Endothelial cell of umbilical vein (primary cell): Measurements from ENCODE around the gene RNF157. TPM values are rescaled to one million over a fixed set of nuclear protein-coding genes. Genes with fewer than 3 reads are reported as not detected.

Experiments used
- BruUV-seq: library from RNA; stranded (reverse); fragments of 400-500 nt; replicated peaks from 2 replicates; lab custom pipeline; 2021; lab: Mats Ljungman, UMichigan
- CTCF ChIA-PET: fragments of 300-600, 350-600 bp; sonication (Branson Sonifier 250); formaldehyde crosslinking; loops from one replicate; lab custom pipeline; 2021; ENCODE audit warnings: antibody characterized with exemption, inconsistent platforms; lab: Charles Lee
- POLR2A ChIA-PET: fragments of 300-600, 350-600 bp; sonication (Branson Sonifier 250); formaldehyde crosslinking; loops from one replicate; lab custom pipeline; 2021; ENCODE audit warnings: antibody characterized with exemption, inconsistent platforms; lab: Charles Lee
- DNase-seq: peaks from one replicate; pipeline ENCODE4 v3.0.0-alpha.2; 2011; ENCODE audit warnings: low read depth, low spot score
- FAIRE-seq: peaks from 2 replicates; lab custom pipeline; 2011; peaks lifted over from hg19 to GRCh38; lab: Jason Lieb, UNC
- H2AFZ ChIP-seq: 2 replicates; pipeline ENCODE4 v1.6.0; 2012; ENCODE audit warnings: low read depth, low read length, control low read depth, inconsistent platforms
- H3K27ac ChIP-seq: 2 replicates; pipeline ENCODE4 v1.5.1; 2011; ENCODE audit warnings: low read depth, mild to moderate bottlenecking, control low read depth, low read length, moderate library complexity; ENCODE audit not compliant: insufficient read depth
- H3K27me3 ChIP-seq, 2 experiments: 2 replicates each; pipeline versions ENCODE4 v1.6.0 to v1.6.1; 2011; ENCODE audit warnings: low read length in 2 of 2, mixed read lengths in 1 of 2; ENCODE audit not compliant: control insufficient read depth in 2 of 2, insufficient read depth in 2 of 2
- H3K36me3 ChIP-seq, 2 experiments: 2 replicates in 1 of 2; 3 replicates in 1 of 2; pipeline ENCODE4 v1.5.1; 2011; ENCODE audit warnings: low read length in 2 of 2, mild to moderate bottlenecking in 1 of 2, moderate library complexity in 1 of 2; ENCODE audit not compliant: control insufficient read depth in 2 of 2, insufficient read depth in 2 of 2; ENCODE audit errors: extremely low read depth in 1 of 2
- H3K4me1 ChIP-seq: 3 replicates; pipeline ENCODE4 v1.5.1; 2011; ENCODE audit warnings: mild to moderate bottlenecking, low read length; ENCODE audit not compliant: control insufficient read depth, insufficient read depth; ENCODE audit errors: extremely low read depth
- H3K4me2 ChIP-seq: 2 replicates; pipeline ENCODE4 v1.6.1; 2011; ENCODE audit warnings: low read length, control low read depth, mixed read lengths; ENCODE audit not compliant: insufficient read depth
- H3K4me3 ChIP-seq, 3 experiments: fragments of 200-600 bp in 1 of 3; sonication (generic), shearing (Covaris generic) in 1 of 3; replicated peaks in 1 of 3; 2 replicates each; pipeline ENCODE4 v1.5.1; 2011 to 2016; ENCODE audit warnings: control low read depth in 3 of 3, low read length in 3 of 3, mild to moderate bottlenecking in 2 of 3, inconsistent platforms in 1 of 3, low read depth in 1 of 3, moderate library complexity in 1 of 3; ENCODE audit not compliant: insufficient read depth in 1 of 3
- H3K79me2 ChIP-seq: 2 replicates; pipeline ENCODE4 v1.6.0; 2012; ENCODE audit warnings: low read length, inconsistent platforms; ENCODE audit not compliant: control insufficient read depth, insufficient read depth
- H3K9ac ChIP-seq: replicated peaks from 2 replicates; pipeline ENCODE3; 2011; ENCODE audit warnings: low read length, control low read depth; ENCODE audit not compliant: insufficient read depth; ENCODE audit errors: extremely low read depth
- H3K9me1 ChIP-seq: replicated peaks from 3 replicates; pipeline ENCODE4 v1.6.0; 2011; ENCODE audit warnings: mild to moderate bottlenecking, low read length; ENCODE audit not compliant: control insufficient read depth, insufficient read depth; ENCODE audit errors: extremely low read depth
- H3K9me3 ChIP-seq: replicated peaks from 2 replicates; pipeline ENCODE4 v1.5.1; 2012; ENCODE audit warnings: low read length, inconsistent platforms; ENCODE audit not compliant: control insufficient read depth, insufficient read depth
- H4K20me1 ChIP-seq: replicated peaks from 2 replicates; pipeline ENCODE3; 2011; ENCODE audit warnings: mild to moderate bottlenecking, low read length; ENCODE audit not compliant: control insufficient read depth, insufficient read depth; ENCODE audit errors: extremely low read depth
- CTCF ChIP-seq, 2 donors: IDR thresholded peaks; 1 replicate in 1 of 2; 2 replicates in 1 of 2; pipeline ENCODE4 v1.5.1; 2011; ENCODE audit warnings: low read length in 2 of 2, mild to moderate bottlenecking in 2 of 2, moderate library complexity in 2 of 2, control low read depth in 1 of 2, inconsistent platforms in 1 of 2, low read depth in 1 of 2; ENCODE audit not compliant: insufficient read depth in 1 of 2; ENCODE audit errors: extremely low read depth in 1 of 2
- EZH2 ChIP-seq: IDR thresholded peaks from 2 replicates; pipeline ENCODE4 v1.6.1; 2012; ENCODE audit warnings: borderline replicate concordance, low read depth, mild to moderate bottlenecking, moderate library complexity, low read length, inconsistent platforms; ENCODE audit not compliant: severe bottlenecking
- FOS ChIP-seq: IDR thresholded peaks from 2 replicates; pipeline ENCODE4 v1.6.1; 2011; ENCODE audit warnings: mild to moderate bottlenecking, low read length, moderate library complexity, borderline replicate concordance; ENCODE audit not compliant: insufficient read depth
- MYC ChIP-seq: IDR thresholded peaks from one replicate; pipeline ENCODE4 v1.6.1; 2011; ENCODE audit warnings: mild to moderate bottlenecking, low read depth, low read length
- POLR2A ChIP-seq: IDR thresholded peaks from 2 replicates; pipeline ENCODE4 v1.6.1; 2012; ENCODE audit warnings: low read depth, mild to moderate bottlenecking, control low read depth, low read length
- POLR2AphosphoS5 ChIP-seq: IDR thresholded peaks from 2 replicates; pipeline ENCODE4 v1.6.1; 2012; ENCODE audit warnings: low read depth, mild to moderate bottlenecking, control low read depth, low read length, moderate library complexity; ENCODE audit not compliant: insufficient read depth
- dilution Hi-C: fragments of 300-500 bp; cut with MboI; formaldehyde crosslinking; loops from one replicate; pipeline ENCODE4 v1.15.0; 2019; ENCODE audit warnings: low sequenced_read_pairs; ENCODE audit not compliant: extremely low pct_ligation_motif_present
- intact Hi-C: fragments of 100-400 bp; cut with micrococcal nuclease; formaldehyde crosslinking; loops from one replicate; pipeline ENCODE4 v1.10.0; 2022
- polyA plus RNA-seq, 4 experiments: library from polyadenylated mRNA; depleted of rRNA in 3 of 4; stranded (reverse) in 3 of 4; unstranded in 1 of 4; fragments of >200 nt; gene quantifications; 2 replicates each; pipeline versions ENCODE4 v1.2.1 to v1.2.3, GENCODE V29; 2011 to 2012; ENCODE audit warnings: missing spikeins in 1 of 4
- total RNA-seq: library from RNA; stranded (reverse); gene quantifications from 2 replicates; pipeline ENCODE4 v1.2.3, GENCODE V29; 2021

Gene RNF157
- total and polyA plus RNA-seq, 2 donors (not counting 3 experiments of a cell fraction or from before 2014, with no cell fraction given), result 0.07 to 0.86 TPM

DNA sequence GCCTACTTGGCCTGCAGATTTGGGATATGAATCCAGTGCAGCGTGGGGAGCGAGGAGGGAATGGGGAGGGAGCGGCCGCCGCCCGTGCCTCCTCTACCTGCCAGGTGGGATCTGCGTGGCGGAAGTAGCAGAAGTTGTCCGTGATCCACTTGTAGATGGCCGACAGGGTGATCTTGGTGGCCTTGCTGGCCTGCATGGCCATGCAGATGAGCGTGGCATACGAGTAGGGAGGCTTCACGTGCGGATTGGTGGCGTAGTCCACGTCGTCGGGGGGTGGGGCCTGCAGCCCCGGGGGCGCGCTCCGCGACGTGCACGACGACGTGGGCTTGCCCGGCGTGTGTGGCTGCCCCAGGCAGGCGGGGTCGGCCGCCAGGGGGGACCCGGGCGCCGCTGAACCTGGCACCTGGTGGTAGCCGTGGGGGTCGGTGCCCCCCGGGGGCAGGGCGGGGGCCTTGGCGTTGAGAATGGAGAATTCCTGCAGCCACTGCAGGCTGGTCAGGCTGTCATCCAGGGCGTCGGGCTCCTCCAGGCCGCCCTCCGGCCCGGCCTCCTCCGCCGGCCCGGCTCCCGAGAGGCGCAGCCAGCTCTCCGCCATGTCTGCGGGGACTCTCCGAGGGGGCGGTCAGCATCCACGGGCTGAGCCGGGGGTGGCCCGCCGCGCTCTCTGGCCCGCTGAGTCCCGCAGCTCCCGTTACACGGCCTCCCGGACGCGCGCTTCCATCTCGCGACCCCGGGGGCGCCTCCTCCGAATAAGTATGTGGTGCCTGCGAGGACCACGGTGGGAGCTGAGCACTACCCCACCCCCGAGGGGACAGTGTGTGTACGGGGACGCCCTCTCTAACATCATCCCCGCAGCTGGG lies 100.3 kb downstream of the RNF157 start:
- no peak for DNase-seq
- H3K9ac ChIP-seq, result no peak overlapping the region
- no peaks in the 10 kb centered on the region for H4K20me1 ChIP-seq
- CTCF ChIA-PET, result interaction anchor here (1.6 to 3.7 kb wide), 4 partner anchors 15 to 140 kb away, joined by 5 to 24 read pairs (median 20); no protein-coding TSS in a partner anchor
- H3K4me2 ChIP-seq, result no peak overlapping the region
- POLR2A ChIA-PET, result no interaction called here
- no peaks in the 10 kb centered on the region for H3K79me2 ChIP-seq
- dilution Hi-C loops, result no loop called here
- no peak overlapping the region for H3K4me3 ChIP-seq
- no TSS peak for BruUV-seq
- H3K9me1 ChIP-seq, result no peaks in the 10 kb centered on the region
- H3K9me3 ChIP-seq, result no peaks in the 10 kb centered on the region
- H3K27ac ChIP-seq, result no peak overlapping the region
- no peaks in the 10 kb centered on the region for H3K36me3 ChIP-seq
- H2AFZ ChIP-seq, result no peak overlapping the region
- peaks cover 16 to 22% of the 10 kb centered on the region in 2 experiments for H3K27me3 ChIP-seq
- intact Hi-C loops, result no loop called here
- no peak for FAIRE-seq
- TF ChIP-seq MYC (no peak), EZH2 (peak; percentile 92)
- H3K4me1 ChIP-seq, result peaks cover 8% of the 10 kb centered on the region

DNA sequence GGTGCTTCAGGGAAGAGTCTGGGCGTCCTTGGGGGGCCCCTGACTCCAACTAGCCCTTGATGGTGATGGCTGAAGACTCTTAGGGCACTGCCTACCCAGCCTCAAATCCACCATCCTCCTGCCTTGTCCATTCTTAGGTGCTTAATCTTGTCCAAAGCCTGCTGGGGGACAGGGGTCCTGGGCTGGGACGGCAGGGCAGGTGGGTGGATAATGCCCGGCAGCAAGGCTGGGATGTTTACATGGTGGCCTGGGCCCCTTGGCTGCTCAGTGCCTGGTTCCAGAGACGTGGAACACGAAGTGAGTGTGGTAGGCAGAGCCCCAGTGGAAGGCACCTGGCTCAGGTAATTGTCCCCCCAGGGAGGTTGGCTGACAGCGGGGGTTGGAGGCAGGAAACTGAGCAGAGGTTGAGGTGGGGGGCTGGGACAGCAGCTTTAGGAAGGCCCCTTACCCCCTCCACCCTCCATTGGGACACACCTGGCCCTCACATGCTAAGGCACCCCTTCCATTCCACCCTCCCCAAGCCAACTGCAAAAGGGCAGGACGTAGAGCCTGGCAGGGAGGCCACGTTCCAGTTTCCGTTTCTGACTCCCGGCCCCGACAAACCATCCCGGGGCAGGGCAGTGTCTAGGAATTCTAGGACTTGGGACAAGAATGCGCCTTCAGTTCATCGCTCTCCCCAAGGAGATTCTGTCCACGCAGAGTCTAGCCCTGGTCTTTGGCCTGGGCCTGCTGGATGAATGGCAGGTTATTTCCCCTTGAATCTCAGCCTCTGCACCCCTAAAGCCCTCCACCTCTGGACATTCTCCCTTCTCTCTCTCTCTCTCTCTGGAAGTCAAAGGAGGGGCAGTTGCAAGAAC lies 101.2 kb downstream of the RNF157 start:
- ChIA-PET CTCF (no interaction called here), POLR2A (no interaction called here)
- Histone ChIP-seq H2AFZ (no peak overlapping the region), H3K4me2 (no peak overlapping the region), H3K9me1 (no peaks in the 10 kb centered on the region), H3K27me3 (peaks cover 17 to 26% of the 10 kb centered on the region in 2 experiments), H3K27ac (no peak overlapping the region), H3K36me3 (no peaks in the 10 kb centered on the region), H3K9ac (no peak overlapping the region), H3K4me3 (no peak overlapping the region), H3K9me3 (no peaks in the 10 kb centered on the region), H3K4me1 (peaks cover 4% of the 10 kb centered on the region), H3K79me2 (no peaks in the 10 kb centered on the region), H4K20me1 (no peaks in the 10 kb centered on the region)
- dilution Hi-C loops, result no loop called here
- intact Hi-C loops, result no loop called here
- no peak for TF ChIP-seq POLR2AphosphoS5
- no peak for TF ChIP-seq POLR2A
- TF ChIP-seq FOS, result no peak
- TF ChIP-seq CTCF (IDR thresholded peaks at IDR 0.05; ENCODE audit: extremely low read depth in 1 of 2, insufficient read depth in 1 of 2, low read depth in 1 of 2, low read length in 2 of 2), result no peak
- no TSS peak for BruUV-seq
- FAIRE-seq (no peak), DNase-seq (no peak)
